Activated CD4-positive, CD25-positive, alpha-beta regulatory T cell treated with anti-CD3 and anti-CD28 coated beads, Interleukin-2, amount 50 U/mL, for 16 hours (primary cell): ENCODE measurements around the gene TMEM53.
"Not testable (repeated sequence)": the region's sequence is repeated elsewhere in the genome, so short reads cannot be mapped to it uniquely, and the experiment has no call there.

Source experiments
- DNase-seq: peaks from one replicate; pipeline ENCODE4 v3.0.0-alpha.2; 2020; ENCODE audit warnings: low read depth, low spot score

The TMEM53 gene

DNA sequence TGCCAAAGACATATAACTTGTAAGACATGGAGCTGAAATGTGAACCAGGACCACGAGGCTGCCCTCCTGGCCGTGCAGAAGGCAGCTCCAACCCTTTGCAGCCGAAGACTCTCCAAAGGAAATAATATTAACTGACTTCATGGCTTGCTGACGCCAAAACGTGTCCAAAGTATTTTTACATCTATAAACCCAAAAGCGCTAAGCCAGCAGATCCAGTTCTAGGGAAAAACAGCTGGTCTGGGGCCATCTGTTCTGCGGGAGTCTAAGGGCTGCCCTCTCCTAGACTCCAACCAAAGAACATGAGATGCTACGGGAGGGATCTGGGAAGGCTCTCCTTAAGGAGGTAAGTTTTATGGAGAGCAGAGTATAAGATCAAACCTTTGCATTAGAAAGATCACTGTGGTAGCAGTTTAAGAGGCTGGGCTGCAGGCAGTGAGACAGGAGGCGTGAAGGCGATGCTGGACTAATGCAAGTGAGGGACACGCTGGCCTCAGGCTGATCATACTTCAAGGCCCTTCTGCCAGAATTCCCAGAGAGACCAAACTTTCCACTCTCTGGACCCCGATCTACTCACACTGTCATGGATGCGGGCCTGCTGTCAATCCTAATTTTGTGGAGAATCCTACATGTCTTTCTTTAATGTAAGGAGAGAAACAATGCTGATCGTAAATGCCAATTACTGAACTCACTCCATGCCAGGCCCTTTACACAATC, 1.2 kb downstream of the TMEM53 start:
- no peak for DNase-seq

DNA sequence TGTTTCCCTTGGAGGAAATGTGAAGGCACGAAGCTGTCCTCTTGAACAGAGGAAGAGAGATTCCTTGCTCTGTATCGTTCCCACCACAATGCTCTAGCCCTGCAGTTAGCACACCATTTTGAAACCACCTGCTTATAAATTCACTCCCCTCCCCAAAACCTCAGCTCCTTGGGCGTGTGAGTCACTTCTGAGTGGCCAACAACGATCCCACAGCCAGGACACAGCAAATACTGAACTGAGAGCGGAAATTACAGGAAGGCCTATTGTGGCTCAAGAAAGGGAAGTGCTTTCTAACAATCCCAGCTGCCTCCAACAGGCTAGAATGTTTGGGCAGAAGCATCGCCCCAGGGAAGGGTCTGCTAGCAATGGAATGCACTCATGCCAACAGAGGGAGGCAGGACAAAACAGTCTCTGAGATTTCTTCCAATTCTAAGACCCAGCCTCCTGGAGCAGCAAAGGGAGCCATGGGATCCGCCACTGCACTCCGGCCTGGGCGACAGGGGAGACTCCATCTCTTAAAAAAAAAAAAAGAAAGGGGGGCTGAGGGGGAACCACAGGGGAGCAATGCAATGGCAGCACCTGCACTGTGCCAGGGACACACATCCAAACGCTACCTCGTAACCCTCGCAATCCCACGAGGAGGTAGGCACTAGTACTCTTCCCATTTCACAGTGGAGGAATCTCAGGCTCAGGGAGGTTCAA, 1.9 kb downstream of the TMEM53 start:
- DNase-seq: no peak

DNA sequence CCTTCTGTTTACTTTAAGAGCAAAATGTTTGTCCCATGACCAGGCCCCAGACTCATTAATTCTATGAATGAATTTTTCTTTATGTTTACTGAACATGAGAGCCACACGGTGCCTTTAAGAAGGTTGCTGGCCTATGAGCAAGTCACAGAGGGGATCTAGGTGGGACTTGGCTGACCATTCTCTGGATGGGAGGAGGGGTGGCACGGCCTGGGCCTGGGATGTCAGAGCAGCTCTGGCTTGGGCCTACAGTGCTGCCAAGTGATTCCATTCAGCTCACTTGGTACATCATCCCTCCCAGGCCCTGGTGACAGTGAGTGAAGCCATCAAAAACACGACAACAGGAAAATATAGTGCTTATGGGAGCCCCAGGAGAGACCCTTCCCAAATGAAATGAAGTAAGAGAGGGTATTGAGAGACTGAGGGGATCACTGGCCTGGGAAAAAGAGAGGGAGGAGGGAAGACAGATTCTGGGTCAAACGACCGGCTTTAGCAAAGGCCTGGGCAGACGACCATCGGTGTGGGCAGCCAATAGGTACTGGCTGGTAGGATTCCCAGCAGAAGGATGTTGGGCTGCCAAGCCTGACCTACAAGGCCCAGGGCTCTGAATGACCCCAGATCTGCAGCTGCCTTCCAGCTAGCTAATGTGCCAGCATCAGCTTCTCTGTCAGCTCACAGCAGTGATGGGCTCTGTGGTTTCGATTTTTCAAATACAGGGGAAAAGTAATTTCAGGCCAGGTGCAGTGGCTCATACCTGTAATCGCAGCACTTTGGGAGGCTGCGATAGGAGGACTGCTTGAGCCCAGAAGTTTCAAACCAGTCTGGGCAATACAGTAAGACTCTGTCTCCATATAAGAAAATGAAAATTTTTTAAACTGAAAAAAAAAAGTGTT, 3.3 kb downstream of the TMEM53 start:
- no peak for DNase-seq

DNA sequence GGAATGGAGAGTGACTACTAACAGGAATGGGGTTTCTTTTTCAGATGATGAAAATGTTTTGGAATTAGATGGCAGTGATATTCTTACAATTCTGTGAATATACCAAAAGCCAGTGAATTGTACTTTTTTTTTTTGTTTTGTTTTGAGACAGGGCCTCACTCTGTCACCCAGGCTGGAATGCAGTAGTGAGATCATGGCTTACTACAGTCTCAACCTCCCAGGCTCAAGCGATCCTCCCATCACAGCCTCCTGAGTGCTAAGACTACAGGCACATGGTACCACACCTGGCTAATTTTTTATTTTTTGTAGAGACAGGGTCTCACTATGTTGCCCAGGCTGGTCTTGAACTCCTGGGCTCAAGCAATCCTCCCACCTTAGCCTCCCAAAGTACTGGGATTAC, 7.6 kb downstream of the TMEM53 start:
- DNase-seq: not testable (repeated sequence)

DNA sequence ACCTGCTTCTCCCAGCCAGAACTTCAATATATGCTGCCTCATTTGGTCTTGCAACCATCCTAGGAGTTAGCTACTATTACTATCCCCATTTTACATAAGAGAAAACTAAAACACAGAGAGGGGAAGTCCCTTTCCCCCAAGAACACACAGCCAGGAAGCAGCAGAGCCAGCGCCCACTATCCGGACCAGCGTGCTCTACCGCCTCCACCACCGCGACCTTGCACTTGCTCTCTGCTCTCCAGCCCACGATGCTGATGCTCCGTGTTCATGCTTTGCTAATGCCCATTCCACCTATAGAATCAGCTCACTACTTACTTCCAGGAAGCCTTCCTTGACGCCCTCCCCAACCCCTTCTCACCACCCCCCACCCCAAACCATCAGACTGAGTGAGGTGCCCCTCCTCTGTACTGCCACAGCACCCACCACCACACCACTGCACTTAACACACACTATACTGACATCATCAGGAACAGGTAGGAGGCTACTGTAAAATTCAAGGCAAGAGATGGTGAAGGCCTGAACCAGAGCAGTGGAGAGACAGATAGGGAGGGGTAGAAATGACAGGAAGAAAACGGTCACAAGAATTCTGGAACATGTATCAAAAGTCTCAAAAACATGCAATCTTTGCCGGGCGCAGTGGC, 9.4 kb downstream of the TMEM53 start:
- DNase-seq: no peak

DNA sequence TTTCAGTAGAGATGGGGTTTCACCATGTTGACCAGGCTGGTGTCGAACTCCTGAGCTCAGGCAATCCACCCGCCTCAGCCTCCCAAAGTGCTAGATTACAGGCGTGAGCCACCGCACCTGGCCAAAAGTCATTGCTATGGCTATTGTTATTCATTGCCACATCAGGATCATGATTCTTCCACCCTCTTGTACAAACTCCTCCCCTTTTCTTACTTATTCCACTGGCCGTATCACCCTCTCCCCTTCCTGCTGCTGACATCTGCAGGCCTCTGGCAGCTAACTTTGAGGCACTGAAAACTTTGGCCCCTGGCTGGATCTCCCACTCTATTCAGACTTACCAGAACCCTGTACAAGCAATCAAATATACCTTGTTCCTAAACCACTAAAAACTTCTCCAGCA, 10.9 kb downstream of the TMEM53 start:
- no peak for DNase-seq

DNA sequence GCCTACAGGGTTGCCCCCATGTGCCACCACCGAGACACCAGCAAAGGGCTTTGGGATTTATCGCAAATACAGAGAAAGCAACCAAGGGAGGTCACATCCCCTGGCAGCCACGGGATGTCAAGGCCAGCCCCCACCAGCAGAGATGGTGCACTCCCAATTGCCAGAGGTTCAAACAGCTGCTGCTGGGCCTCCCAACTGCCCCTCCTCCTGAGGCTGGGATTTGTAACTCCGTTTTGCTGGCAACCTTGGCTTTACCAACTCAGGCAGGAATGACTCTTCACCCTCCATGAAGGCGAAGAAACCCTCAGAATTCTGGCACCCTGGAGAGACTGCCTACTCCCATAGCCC, 11.6 kb downstream of the TMEM53 start:
- DNase-seq: no peak

DNA sequence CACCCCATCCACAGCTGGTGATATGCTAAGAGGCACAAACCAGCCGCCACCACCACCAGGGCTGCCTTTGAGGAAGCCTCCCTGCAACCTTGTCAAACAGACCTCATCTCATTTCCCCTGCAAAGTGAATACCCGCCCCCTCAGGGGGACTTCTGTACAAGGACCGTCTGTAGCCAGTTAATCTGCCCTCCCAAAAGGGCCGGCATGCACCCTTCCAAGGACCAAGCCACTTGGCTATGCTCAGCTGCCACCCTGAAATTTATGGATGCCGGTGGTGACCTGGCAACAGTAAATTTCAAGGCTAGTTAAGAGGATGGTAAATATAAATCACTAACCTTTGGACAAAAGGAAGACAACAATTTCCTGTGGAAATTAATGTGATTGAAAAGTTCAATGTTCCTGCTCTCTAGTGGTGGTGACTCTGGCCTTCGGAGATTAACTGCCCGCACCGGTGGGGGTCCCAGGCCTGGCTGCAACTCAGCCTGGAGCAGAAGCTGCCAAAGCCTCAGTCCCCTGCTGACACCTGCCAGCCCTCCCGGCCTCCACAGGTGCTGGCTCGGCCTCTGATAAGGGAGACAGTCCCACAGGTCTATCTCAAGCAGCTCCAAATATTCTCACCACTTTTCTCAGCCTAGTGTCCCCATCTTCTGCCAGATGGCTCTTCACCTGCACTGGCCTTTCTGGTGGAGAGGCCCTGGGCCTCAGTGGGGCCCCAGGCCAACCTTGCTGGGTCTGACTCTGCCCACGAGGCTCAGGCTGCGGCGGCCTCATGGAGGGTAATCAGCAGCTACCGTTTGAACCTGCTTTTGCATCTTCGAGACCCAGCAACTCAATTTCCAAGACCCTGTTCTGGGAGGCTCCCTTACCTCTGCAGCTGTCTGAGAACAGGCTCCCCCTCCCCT, 12.2 kb downstream of the TMEM53 start:
- no peak for DNase-seq

DNA sequence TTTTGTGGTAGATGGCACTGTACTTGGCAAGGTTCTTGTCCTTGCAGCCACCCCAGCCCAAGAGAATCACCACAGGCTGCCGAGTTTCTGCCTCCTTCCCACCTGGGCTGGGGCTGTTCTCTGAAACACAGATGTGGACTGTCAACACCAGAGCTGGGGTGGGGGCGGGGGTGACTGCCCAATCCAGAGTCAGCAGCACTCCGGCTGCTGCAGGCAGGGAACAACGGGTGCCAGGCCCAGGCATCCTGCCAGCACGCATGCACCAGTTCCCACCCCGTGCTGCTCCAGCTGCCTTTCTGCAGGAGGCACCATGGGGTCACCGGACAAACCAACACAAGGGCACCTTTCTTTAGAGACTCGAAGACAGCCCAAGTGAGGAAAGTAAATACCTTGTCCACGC, 14.1 kb downstream of the TMEM53 start:
- no peak for DNase-seq

DNA sequence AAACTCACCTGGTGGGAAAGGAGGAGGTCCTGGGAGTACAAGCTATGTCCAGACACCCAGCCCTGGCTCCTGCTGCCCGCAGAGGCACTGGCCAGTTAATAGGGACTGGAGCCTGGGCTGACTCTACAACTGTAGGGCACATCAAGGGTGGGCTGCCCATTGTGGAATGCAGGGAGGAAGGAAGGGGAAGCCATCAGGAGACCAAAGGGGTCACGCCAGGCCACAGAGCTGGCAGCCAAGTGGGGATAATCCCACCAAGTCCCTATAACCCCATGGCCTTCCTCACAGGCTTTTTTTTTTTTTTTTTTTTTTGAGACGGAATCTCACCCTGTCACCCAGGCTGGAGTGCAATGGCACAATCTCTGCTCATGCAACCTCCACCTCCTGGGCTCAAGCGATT, 14.7 kb downstream of the TMEM53 start:
- DNase-seq: no peak

DNA sequence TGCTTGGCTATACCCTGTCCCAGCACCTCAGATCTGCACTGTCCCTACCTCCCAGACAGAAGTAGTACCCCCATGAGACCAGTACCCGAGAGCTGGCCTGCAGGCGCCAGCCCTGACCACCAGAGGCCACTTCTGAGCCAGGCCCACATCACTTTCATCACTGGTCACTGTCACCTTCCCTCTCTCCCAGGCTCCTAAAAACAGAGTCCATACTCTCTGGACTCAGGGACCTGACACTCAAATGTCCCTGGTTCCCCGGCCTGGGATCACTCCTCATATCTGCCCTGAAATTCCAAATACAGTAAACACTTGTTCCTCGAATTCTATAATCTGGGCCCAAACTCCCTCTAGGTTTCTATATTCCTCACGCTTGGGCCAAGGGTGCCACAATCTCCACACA, 18.7 kb downstream of the TMEM53 start:
- DNase-seq: no peak

DNA sequence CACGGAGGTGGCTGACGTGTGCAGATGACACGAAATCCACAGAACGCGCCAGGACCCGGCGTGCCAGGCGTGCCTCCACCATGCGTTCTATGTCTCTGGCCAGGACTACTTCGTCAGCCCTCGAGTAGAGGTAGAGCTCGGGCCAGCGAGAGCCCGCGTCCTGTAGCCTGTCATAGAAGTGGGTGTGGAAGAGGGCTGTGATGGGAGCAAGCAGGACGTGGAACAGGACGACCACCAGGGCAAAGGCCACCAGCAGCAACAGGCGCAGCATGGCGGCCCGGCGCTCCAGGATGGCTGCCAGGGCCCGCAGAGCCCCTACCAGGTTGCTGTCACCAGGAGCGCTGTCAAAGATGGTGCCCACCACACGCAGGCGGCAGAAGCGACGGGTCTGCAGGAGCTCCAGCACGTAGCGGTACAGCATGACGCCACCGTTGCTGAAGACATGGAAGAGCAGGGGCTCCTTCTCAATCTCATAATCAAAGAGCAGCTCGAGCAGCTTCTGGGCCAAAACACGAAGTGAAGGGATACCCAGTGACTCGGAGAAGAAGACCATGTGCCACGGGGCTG, 19.6 kb downstream of the TMEM53 start:
- DNase-seq: no peak

DNA sequence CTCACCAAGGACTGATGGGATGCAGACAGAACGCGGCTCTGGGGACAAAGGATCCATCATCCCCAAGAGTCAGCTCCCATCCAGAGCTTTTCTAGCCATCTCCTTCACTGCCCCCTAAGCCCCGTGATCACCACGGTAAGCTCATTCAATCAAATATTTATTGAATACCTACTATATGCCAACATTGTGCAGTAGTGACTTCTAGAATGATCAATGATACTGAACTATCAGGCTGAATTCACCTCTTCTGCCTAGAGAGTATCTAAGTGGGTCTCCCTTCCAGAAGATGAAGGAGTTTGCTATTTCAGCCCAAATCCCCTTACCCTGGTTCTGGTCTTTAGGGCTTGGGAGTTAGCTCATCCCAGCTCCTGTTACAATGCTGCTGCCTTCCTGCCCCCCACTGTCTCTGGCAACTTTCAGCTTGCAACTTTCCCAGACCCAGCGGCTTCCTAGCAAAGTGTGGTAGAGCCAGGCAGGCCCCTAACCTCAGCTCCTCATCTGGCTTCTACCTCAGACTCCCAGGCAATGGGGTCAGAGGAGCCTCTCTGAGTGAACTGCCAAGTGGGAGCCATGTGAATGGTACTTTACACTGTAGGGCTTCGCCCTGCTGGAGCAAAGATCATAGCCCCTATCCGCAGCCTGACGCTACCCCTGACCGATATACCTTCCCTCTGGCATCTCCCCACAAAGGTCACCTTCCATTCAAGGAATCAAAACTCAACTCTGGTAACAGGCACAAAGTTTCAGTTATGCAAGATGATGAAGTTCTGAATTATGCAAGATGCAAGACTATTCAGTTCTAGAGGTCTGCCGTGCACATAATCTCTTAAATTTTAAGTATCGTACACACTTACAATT, 20.9 kb downstream of the TMEM53 start:
- DNase-seq: no peak

DNA sequence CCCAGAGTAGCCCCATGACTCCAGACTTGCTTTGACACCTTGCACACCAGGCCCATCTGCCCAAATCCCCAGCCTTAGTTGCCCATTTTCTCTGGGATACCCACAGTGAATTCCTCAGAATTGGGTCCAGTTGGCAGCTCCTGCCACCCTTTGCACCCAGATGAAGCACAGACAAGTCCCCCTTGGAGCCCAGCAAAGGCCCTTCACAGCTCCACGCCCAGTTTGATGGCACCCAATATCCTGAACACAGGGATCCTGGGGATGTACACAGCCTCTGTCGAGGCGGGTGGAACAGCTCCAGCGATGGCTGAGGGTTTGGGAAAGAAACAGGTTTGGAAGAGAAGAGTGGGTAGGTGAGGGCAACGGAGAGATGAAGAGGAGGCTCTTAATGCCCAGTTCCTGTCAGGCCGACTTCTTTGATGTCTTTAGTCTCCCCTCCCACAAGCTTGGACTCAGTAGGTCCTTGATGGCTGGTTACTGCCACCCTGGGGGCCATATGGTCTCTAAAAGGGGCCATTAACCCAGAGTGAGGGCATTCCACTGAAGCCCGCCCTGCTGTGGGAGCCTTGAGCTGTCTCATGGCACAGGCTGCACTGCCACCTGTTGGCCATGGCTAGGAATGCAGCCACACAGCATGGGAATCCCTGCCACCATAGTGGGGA, 21.7 kb downstream of the TMEM53 start:
- peak; percentile 57 for DNase-seq

DNA sequence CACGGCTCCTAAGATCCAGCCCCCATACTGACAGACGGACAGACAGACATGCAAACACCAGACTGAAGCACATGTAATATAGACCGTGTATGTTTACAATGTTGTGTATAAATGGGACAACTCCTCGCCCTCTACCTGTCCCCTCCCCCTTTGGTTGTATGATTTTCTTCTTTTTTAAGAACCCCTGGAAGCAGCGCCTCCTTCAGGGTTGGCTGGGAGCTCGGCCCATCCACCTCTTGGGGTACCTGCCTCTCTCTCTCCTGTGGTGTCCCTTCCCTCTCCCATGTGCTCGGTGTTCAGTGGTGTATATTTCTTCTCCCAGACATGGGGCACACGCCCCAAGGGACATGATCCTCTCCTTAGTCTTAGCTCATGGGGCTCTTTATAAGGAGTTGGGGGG, 23.2 kb downstream of the TMEM53 start:
- DNase-seq: no peak

DNA sequence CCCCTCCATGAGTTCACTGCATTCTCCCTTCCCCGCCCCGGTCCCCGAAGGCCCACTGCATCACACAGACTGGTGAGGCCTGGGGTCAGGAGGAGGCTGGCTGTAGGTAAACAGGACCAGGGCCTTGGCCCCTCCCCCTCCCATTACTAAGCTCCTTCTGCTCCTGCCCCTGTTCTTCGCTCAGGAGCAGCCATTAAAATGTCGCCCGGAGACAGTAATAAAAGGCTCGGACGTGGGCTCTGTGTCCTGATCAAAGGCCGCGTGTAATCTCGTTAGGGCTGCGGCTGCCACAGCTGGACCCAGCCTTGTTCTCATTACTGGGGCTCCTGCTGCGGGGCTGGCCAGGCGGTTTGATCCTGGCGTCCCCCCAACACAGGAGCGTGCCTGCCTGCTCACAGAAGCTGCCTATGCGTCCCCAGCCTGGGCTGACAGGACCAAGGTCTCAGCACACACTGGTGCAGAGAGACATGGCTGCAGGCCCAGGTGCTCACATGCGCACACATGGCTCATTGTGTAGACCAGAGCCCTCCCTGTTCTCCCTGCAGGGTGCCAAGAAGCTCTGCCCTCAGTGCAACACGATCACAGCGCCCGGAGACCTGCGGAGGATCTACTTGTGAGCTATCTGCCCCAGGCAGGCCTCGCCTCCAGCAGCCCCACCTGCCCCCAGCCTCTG, 24.0 kb downstream of the TMEM53 start:
- DNase-seq: no peak

DNA sequence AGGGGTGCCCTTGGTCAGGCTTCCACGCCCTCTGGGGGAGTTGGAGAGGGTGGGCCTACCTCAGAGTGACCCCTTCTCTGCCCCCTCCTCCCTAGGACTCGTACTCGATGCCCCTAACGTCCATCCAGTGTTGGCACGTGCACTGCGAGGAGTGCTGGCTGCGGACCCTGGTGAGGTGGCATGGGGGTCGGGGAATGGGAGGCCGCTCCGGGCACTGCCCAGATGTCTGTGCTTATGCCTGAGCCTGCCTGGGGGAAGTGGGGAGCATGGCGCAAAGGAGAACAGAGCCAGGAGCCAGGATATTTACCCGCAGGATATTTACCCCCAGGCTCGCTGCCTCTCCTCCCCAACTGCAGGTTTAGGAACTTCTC, 24.5 kb downstream of the TMEM53 start:
- DNase-seq: no peak

DNA sequence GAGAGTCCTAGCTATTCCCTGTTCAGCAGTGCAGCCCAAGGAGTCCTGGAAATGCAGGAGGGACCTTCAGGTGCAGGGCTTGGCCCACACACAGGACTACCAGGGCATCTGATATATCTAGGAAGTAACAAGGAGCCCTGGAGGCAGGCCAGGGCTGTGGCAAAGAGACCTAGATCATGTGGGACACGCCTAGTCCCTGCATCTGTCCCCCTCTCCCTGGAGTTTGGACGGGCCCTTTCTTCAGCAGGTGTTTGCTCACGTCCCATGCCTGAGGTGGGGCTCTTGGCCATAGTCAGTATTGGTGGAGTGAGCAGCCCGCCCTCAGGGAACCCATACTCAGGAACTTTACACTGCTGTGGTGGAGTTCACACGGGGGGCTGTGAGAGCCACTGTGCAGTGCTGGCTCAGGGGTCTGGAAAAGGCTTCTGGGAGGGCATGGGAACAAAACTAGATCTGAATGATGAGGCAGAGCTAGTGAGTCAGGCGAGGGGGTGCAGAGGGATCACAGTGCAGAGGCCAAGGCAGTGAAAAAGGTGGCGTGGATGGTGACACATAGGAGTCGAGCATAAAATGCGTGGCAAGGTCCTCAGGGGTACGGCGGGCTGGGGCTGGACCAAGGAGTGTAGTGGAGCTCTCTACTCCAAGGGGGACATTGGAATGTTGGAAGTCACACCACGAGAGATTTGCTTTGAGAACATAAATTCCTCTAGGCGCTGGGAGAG, 25.6 kb downstream of the TMEM53 start:
- DNase-seq: no peak
